NCI-H128 (cell line): Measurements from ENCODE around the gene PSMD1.
"Not testable (repeated sequence)": the region's sequence is repeated elsewhere in the genome, so short reads cannot be mapped to it uniquely, and the experiment has no call there.

Experiments used
- DNase-seq: peaks from one replicate; lab custom pipeline; 2025; ENCODE audit not compliant: unreplicated experiment; lab: John Stamatoyannopoulos, UW

The PSMD1 gene

GRCh38 chr2:231052494-231053451 is 3.9 kb upstream of the PSMD1 start:
- peak; percentile 29 for DNase-seq

GRCh38 chr2:231053846-231054245 is 2.8 kb upstream of the PSMD1 start:
- DNase-seq: no peak

GRCh38 chr2:231057590-231057989 is 923 bp downstream of the PSMD1 start:
- DNase-seq: no peak

GRCh38 chr2:231058761-231059550 is 2.3 kb downstream of the PSMD1 start:
- no peak for DNase-seq

GRCh38 chr2:231059756-231060155 is 3.1 kb downstream of the PSMD1 start:
- no peak for DNase-seq

- DNase-seq: no peak
These were observed 6.1 kb downstream of the PSMD1 start for GRCh38 chr2:231062776-231063175.

GRCh38 chr2:231063347-231063746 is 6.7 kb downstream of the PSMD1 start:
- no peak for DNase-seq

- no peak for DNase-seq
These were observed 9.3 kb downstream of the PSMD1 start for GRCh38 chr2:231065966-231066365.

GRCh38 chr2:231067531-231067930 is 10.9 kb downstream of the PSMD1 start:
- not testable (repeated sequence) for DNase-seq

GRCh38 chr2:231068525-231069222 is 12.0 kb downstream of the PSMD1 start:
- DNase-seq: no peak

GRCh38 chr2:231069379-231070054 is 12.8 kb downstream of the PSMD1 start:
- DNase-seq: no peak

GRCh38 chr2:231084565-231084964 is 27.9 kb downstream of the PSMD1 start:
- no peak for DNase-seq

- no peak for DNase-seq
These were observed 32.1 kb downstream of the PSMD1 start for GRCh38 chr2:231088754-231089153.

- no peak for DNase-seq
These were observed 37.3 kb downstream of the PSMD1 start for GRCh38 chr2:231093933-231094332.

GRCh38 chr2:231094736-231095346 is 38.2 kb downstream of the PSMD1 start:
- DNase-seq: no peak

GRCh38 chr2:231099918-231100317 is 43.3 kb downstream of the PSMD1 start:
- DNase-seq: no peak

- DNase-seq: not testable (repeated sequence)
These were observed 43.7 kb downstream of the PSMD1 start for GRCh38 chr2:231100321-231100720.

- DNase-seq: no peak
These were observed 44.3 kb downstream of the PSMD1 start for GRCh38 chr2:231100990-231101389.

- no peak for DNase-seq
These were observed 46.1 kb downstream of the PSMD1 start for GRCh38 chr2:231102772-231103171.

- no peak for DNase-seq
These were observed 47.5 kb downstream of the PSMD1 start for GRCh38 chr2:231104115-231104713.
